SK-N-MC (cell line): ENCODE measurements around the gene SKIC8.

Source experiments
- EZH2 ChIP-seq: fragments of 200-600 bp; sonication (generic); IDR thresholded peaks from one replicate; pipeline ENCODE4 v1.6.1; 2017; ENCODE audit warnings: antibody characterized with exemption
- FOXP2 ChIP-seq: optimal IDR thresholded peaks from 2 replicates; pipeline ENCODE3; 2011; ENCODE audit warnings: mild to moderate bottlenecking, moderate library complexity; ENCODE audit not compliant: insufficient read depth; ENCODE audit errors: extremely low read length, control extremely low read depth
- POLR2AphosphoS5 ChIP-seq: IDR thresholded peaks from 2 replicates; pipeline ENCODE4 v1.6.1; 2012; ENCODE audit warnings: mild to moderate bottlenecking, low read depth, low read length, borderline replicate concordance

- TF ChIP-seq EZH2 (no peak), POLR2AphosphoS5 (no peak), FOXP2 (no peak)
Measured at GRCh38 chr15:78265137-78265460, 34.3 kb downstream of the SKIC8 start.
